GM12874 (cell line): ENCODE data around the gene CUX1.

ENCODE experiments used
- CTCF ChIP-seq: IDR thresholded peaks from 2 replicates; pipeline ENCODE4 v1.5.1; 2011; ENCODE audit warnings: low read depth, mild to moderate bottlenecking, control low read depth, low read length, moderate library complexity; ENCODE audit not compliant: insufficient read depth

Gene CUX1

GRCh38 chr7:102061981-102062390 is 244.6 kb downstream of the CUX1 start:
- TF ChIP-seq CTCF, result no peak

- no peak for TF ChIP-seq CTCF
These were observed 246.3 kb downstream of the CUX1 start for GRCh38 chr7:102063690-102064180.

DNA sequence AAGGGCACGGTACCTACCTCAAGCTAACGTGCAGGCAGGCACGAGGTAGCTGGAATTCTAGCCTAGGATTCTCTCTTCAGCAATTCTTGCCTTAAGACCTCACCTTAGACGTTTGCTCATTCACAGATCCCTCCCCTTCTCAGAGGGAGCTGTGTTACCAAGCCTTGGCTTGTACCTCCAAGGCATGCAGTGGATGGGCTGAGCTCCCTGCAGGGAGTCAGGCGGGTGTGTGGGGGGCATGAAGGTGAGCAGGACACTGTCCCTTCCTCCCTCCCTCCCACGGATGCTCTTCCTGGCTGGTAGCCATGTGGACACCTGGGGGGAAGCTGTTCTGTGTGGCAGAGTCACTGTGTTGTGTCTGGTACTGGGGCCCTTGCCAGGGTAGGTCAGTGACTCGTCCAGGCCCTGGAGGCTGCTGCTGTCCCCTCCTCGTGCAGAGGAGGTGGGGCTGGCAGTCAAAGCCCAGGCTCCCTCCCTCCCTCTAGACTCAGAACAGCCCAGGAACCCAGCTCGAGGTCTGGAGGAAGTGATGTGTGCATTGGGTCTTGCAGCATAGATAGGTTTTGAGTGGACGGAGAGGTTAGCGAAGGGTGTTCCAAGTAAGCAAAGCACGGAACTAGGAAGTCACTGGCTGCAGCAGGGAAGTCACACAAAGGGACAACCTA is 247.1 kb downstream of the CUX1 start:
- TF ChIP-seq CTCF, result no peak

- TF ChIP-seq CTCF, result no peak
These were observed 247.8 kb downstream of the CUX1 start for GRCh38 chr7:102065226-102065625.

- no peak for TF ChIP-seq CTCF
These were observed 249.1 kb downstream of the CUX1 start for GRCh38 chr7:102066476-102066875.

- TF ChIP-seq CTCF, result no peak
These were observed 251.4 kb downstream of the CUX1 start for GRCh38 chr7:102068846-102069245.

GRCh38 chr7:102069931-102070629 is 252.7 kb downstream of the CUX1 start:
- TF ChIP-seq CTCF, result no peak
